ENCODE measurements around the gene FAM187B.
"Not testable (repeated sequence)": the region's sequence is repeated elsewhere in the genome, so short reads cannot be mapped to it uniquely, and the experiment has no call there.

FAM187B gene

DNA sequence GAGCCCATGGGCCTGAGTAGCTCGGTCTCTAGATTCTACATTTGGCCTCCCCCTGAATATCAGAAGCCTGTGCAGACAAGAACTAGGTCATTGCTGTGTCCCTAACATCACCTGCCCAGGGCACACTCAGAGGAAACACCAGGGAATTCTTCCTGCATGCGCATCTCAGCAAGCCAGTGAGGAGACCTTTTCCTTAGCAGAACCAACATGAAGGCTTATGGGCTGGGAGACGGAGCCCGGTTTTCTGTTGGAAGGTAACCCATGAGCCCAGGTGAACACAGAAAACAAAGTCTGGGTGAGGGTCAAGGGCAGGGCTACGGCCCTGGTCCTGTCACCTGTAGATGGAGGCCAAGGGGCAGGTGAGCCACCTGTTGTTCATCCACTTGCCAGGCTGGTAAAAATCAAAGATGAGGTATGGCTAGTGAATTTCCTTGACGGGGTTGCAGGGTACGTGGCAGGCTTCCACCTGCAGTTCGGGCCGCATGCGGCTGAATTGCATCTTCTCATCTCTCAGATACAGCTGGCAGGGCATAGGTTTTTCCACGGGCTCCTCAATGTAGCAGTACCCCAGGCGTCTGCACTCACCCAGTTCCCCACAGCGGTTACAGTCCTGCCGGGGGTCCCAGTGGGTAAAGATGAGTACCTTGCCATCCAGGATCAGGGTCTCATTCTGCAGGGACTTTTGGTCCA lies 3.6 kb upstream of the FAM187B start:
- DNase-seq = no peak

DNA sequence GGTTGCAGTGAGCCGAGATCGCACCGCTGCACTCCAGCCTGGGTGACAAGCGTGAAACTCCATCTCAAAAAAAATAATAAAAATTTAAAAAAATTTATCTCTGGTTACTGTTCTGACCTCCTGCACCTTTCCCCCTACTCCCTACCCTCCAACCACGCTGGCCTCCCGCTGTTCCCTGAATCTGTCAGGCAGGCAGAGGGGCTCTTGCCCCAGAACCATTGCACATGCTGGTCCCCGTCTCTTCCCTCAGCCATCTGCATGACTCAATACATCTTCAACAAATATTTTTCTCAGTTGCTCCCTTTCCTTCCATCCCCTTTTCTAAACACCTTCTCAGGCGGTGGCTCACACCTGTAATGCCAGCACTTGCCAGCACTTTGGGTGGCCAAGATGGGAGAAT lies 1.1 kb upstream of the FAM187B start:
- no peak for DNase-seq

DNA sequence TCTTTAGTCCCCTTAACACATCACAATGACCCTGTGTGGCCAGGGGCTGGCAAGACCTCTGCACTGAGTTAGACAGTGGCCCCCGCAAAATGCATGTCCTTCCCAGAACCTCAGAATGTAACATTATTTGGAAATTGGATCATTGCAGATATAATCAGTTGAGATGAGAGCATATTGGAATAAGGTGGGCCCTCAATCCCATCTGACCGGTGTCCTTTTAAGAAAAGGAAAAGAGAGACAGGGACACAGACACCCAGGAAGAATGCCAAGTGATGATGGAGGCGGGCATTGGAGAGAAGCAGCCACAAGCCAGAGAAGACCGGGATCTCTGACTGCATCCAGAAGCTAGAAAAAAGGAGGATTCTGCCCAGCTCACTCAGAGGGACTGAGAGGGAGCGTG lies 1.8 kb downstream of the FAM187B start:
- no peak for DNase-seq

- no peak for DNase-seq
These were observed 2.6 kb downstream of the FAM187B start for GRCh38 chr19:35225951-35226350.

DNA sequence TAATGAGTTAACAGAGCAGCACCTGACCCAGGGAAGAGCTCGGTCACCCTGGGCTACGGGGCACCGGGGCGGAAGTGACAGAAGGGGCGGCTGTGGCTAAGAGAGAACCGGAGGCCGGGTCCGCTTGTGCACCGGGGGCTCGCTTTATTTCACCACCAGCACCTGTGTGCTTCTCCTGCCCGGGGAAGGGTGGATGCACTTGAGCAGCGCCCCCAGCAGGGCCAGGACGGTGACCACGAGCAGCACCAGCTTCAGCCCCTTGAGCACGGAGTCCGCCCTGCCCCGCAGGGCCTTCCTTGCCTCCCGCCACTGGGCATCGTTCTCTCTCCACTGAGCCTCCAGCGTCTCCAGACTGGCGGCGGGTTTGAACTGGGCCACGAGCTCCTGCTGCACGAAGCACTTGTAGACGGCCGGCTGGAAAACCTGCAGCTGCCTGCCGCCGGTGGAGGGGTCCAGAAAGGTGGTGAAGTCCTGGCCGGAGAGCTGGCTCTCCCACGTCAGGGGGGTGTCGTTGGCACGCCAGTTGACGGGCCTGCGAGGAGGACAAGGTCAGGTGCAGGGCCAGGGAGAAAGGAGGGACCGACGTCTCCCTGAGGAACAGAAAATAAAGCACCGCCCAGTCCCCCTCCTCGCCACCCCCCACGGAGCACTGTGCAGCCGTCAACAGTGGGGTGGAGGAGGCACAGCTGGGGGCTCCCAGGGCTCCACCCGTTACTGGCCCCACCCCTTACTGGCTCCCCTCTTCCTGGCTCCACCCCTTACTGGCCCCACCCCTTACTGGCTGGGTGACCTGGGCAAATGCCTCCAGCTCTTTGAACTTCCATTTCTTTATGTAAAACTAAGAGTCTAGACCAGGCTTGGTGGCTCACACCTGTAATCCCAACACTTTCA lies 3.6 kb downstream of the FAM187B start:
- peak; percentile 32 for DNase-seq

GRCh38 chr19:35223862-35224505 lies 4.6 kb downstream of the FAM187B start:
- no peak for DNase-seq

DNA sequence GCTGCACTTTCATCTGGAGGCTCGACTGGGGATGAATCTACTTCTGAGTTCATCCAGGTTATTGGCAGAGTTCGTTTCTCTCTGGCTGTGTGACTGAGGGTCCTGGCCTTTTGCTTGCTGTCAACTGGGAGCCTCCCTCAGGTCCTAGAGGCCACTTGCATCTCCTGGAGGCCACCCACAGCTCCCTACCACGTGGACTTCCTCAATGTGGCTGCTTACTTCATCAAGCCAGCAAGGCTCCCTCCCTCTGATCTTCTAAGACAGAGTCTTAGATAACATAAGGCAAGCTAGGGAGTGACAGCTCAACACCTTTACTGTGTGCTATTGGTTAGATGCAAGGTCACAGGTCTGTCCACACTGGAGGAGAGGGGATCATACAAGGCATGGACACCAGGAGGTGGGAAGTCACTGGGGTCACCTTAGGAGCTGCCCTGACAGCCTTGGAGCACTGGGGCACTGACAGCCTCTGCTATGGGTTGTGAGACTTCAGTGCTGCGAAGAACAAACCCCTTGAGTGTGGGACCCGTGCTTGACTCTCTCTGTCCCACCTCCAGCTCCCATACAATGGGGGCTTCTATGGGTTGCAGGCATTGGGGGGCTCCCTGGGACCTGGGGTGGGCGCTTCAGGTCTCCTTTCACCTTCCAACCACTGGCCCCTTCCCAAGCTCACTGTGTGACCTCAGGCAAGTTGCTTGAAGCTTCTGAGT lies 5.3 kb downstream of the FAM187B start:
- DNase-seq = no peak

GRCh38 chr19:35222373-35223015 lies 6.0 kb downstream of the FAM187B start:
- no peak for DNase-seq

- not testable (repeated sequence) for DNase-seq
These were observed 7.5 kb downstream of the FAM187B start for GRCh38 chr19:35220973-35221590.

- no peak for DNase-seq
These were observed 8.1 kb downstream of the FAM187B start for GRCh38 chr19:35220315-35220921.

GRCh38 chr19:35219008-35219407 lies 9.5 kb downstream of the FAM187B start:
- DNase-seq = no peak

DNA sequence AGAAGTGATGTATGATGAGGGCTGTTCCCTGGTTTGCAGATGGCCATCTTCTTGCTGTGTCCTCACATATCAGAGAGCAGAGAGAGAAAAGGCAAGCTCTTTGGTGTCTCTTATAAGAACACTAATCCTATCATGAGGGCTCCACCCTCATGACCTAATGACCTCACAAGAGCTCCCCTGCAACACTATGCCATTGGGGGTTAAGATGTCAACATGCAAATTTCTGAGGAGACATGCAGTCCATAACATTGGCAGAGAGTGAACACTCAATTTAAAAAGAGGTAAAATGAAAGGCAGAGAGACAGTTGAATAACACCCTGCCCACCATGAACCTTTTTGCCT lies 10.9 kb downstream of the FAM187B start:
- no peak for DNase-seq

DNA sequence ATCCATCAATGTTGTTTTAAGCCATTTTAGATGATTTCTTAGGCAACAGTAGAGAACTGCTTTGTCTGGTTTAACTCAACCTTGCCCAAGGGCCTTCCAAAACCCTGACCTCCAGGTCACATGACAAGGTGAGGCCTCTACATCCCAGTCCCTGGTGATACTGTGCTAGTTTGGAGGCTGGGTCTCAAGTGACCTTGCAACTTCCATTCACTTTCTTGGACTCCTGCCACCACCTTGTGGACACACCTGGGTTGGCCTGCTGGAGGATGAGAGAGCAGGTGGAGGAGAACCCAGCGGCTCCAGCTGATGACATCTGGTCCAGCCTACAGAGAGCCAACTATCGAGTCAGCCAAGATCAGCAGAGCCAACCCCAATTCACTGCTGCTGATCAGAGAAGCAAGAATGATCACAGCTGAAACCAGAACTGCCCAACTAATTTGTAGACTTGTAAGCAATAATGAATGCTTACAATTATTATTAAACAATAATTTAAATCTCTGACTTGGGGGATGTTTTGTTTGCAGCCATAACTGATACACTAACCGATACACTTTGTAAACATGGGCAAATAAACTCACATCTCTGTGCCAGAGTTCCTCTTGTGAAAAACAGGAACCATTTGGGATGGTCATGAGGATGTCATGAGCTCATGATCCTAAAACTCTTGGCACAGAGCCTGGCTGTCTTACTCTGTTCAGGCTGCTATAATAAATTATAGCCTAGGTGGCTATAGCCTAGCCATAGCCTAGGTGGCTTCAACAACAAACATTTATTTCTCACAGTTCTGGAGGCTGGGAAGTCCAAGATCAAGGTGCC lies 11.5 kb downstream of the FAM187B start:
- DNase-seq = no peak

DNA sequence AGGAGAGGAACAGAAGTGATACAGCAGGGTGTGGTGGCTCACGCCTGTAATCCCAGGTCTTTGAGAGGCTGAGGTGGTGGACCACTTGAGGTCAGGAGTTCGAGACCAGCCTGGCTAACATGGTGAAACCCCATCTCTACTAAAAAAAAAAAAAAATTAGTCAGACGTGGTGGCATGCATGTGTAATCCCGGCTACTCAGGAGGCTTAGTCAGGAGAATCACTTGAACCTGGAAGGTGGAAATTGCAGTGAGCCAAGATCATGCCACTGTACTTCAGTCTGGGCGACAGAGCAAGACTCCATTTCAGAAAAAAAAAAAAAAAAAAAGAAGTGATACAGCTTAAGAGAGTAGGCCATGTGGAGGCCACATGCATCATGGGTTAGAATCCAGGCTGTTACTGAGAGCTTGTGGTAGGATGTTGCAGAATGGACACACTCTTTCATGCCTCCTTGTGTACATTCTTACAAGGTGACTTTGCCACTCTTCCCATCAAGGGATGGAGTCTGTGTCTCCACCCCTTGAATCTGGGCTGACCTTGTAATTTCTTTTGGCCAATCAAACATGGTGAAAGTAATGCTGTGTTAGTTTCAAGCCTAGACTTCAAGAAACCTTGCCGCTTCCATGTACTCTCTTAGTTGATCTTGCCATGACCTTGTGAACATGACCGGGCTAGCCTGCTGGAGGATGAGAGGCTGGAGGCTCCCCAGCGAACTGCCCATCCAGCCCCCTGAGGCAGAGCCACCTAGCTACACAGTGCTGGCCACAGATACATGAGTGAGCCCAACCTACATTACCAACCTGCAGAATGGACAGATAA lies 12.3 kb downstream of the FAM187B start:
- no peak for DNase-seq

GRCh38 chr19:35214766-35215422 lies 13.6 kb downstream of the FAM187B start:
- DNase-seq = no peak

GRCh38 chr19:35213663-35214632 lies 14.6 kb downstream of the FAM187B start:
- DNase-seq = no peak

DNA sequence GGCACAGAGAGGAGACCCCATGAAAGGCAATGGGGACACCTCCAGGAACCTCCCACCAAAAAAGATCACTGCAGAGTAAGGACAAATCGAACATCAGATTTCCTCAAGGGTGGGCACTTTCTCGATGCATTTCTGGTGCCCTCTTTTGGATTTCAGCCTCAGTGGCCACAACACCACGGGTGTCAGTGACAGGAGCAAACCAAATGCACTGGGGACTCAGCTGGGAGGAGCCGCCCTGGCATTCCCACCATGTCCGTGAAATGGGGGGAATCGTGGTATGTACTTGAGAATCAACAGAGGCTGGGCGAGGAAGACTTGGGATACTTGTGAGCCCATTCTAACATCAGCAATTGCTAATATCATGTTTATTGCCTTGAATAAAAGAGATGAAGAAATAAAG lies 16.3 kb downstream of the FAM187B start:
- DNase-seq = no peak
